ES-I3 (cell line): ENCODE results near the gene ISCA2.
"Not testable (repeated sequence)": the region's sequence is repeated elsewhere in the genome, so short reads cannot be mapped to it uniquely, and the experiment has no call there.

Experiments
- H3K36me3 ChIP-seq: 2 replicates; pipeline ENCODE4 v1.6.1; 2013; ENCODE audit warnings: mild to moderate bottlenecking, low read length, control low read depth, moderate library complexity; ENCODE audit not compliant: insufficient read depth
- H3K4me1 ChIP-seq: 2 replicates; pipeline ENCODE4 v1.6.1; 2013; ENCODE audit warnings: mild to moderate bottlenecking, control low read depth, low read length; ENCODE audit not compliant: insufficient read depth
- H3K9ac ChIP-seq: 2 replicates; pipeline ENCODE4 v1.6.1; 2013; ENCODE audit warnings: low read depth, mild to moderate bottlenecking, low read length, moderate library complexity
- H3K9me3 ChIP-seq: 2 replicates; pipeline ENCODE4 v1.6.1; 2013; ENCODE audit warnings: mild to moderate bottlenecking, low read length, moderate library complexity; ENCODE audit not compliant: control insufficient read depth, insufficient read depth

Gene ISCA2

DNA sequence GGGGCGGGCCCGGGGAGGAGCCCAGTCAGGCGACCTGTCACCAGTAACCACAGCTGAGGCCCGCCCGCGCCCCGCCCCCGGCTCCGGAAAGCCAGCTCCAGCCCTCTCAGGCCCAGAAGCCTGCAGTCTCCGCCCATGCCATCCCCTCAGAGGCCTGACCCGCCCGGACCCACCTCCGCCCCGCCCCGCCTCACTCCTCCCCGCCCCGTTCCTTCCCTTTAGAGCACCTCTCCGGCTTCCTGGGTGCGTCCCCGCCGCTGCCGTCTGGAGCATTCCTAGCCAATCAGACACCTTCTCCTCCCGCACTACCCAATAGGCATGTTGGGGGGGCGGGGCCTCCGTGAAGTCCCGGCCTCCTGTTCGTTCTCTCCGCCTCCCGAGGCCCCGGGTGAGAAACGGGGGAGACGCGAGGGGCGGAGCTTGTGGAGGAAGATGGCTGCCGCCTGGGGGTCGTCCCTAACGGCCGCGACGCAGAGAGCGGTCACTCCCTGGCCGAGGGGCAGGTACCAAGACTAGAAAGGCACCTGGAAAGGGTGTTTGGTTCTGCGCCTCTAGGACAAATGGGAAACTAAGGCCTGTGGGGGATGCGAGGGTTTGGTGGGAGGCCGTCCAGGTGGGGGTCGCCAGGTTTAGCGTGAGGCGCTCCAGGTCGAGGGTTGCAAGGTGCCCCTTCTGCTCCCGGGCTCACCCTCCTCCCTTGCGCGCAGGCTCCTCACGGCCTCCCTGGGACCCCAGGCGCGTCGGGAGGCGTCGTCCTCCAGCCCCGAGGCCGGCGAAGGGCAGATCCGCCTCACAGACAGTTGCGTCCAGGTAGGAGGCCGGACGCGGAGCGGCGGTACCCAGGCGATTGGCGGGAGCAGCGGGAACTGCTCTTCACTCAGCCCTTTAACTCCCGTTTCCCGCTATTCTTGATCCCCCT, at the start of gene ISCA2:
Gene ISCA2 (plus strand): TSS at position 423 of the 919 bp plus-strand sequence. CDS start 10 bp downstream, at position 433.
- peaks cover 5% of the 10 kb centered on the region for H3K36me3 ChIP-seq
- peak within 1 kb of the TSS; percentile 89 for H3K9ac ChIP-seq
- peaks cover 8% of the 10 kb centered on the region for H3K4me1 ChIP-seq
- no peaks in the 10 kb centered on the region for H3K9me3 ChIP-seq

DNA sequence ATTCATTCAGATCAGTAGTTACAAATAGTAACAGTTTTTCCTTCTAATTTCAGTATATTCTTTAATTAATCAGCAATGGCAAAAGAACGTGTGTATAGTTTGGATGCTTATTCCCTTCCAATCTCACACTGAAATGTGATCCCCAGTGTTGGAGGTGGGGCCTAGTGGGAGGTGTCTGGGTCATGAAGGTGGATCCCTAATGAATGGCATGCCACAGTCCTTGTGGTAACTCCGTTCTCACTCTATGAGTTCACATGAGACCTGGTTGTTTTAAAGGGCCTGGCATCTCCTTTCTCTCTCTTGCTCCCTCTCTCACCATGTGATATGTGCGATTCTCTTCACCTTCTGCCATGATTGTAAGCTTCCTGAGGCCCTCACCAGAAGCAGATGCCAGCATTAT, 48.7 kb upstream of the ISCA2 start:
- no peaks in the 10 kb centered on the region for H3K4me1 ChIP-seq
- no peaks in the 10 kb centered on the region for H3K36me3 ChIP-seq
- no peaks in the 10 kb centered on the region for H3K9me3 ChIP-seq
- no peak overlapping the region for H3K9ac ChIP-seq

- H3K9ac ChIP-seq, H3K36me3 ChIP-seq, H3K4me1 ChIP-seq, H3K9me3 ChIP-seq: not testable (repeated sequence)
Measured at GRCh38 chr14:74454397-74454796, 39.2 kb upstream of the ISCA2 start.

- H3K4me1 ChIP-seq: peaks cover 3% of the 10 kb centered on the region; the same call in 1 of the 2 replicates
- no peaks in the 10 kb centered on the region for H3K36me3 ChIP-seq
- no peak overlapping the region for H3K9ac ChIP-seq
- H3K9me3 ChIP-seq: no peaks in the 10 kb centered on the region; the same call in 1 of the 2 replicates
Measured at GRCh38 chr14:74456684-74457564, 36.6 kb upstream of the ISCA2 start.

GRCh38 chr14:74457565-74457895, 36.0 kb upstream of the ISCA2 start:
- Histone ChIP-seq H3K36me3 (no peaks in the 10 kb centered on the region), H3K4me1 (peaks cover 3% of the 10 kb centered on the region; the same call in 1 of the 2 replicates), H3K9me3 (no peaks in the 10 kb centered on the region; the same call in 1 of the 2 replicates), H3K9ac (no peak overlapping the region)

DNA sequence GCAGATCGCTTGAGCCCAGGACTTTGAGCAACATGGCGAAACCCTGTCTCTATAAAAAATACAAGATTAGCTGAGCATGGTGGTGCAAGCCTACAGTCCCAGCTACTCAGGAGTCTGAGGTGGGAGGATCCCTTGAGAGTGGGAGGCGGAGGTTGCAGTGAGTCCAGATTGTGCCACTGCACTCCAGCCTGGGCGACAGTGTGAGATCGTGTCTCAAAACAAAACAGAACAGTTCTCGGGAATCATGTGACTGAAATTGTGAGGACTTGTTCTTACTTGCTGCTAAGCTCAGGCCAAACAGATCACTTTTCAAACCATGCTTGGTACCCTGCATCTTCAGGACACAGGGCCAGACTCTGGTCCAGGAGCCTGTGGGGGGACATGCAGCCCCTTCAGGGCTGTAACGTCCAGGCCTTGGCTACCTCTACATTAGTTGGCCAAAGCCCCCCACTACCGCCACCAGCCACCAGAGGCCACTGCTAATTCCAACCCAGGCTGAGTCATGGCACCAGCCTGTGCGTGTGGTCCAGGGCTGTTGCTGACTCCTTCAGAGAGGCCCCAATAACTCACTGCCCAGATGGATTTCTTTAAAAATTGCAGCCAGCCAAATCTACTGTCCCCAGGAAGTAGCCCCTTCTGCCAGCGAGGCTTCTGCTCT, 34.1 kb upstream of the ISCA2 start:
- H3K9me3 ChIP-seq: no peaks in the 10 kb centered on the region
- H3K4me1 ChIP-seq: peaks cover 3% of the 10 kb centered on the region; the same call in 1 of the 2 replicates
- no peak overlapping the region for H3K9ac ChIP-seq
- no peaks in the 10 kb centered on the region for H3K36me3 ChIP-seq

DNA sequence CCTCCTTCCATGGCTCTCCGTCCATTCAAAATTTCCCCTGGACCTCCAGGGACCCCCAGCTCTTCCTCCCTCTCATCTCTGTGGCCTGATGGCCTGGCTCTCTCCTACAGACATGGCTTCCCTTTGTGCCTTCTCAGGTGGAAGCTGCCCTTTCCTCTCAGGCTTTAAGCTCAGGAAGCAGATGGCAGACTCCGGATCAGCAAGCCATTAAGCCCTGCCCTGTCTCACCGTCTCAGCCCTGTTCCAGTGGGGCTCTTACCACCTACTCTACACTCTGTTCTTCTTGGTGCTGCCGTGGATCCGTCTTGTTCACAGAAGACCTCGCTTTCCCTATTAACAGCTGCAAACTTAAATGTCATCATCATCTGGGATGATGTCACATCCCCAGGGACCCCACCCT, 33.6 kb upstream of the ISCA2 start:
- Histone ChIP-seq H3K4me1 (peaks cover 3% of the 10 kb centered on the region; the same call in 1 of the 2 replicates), H3K36me3 (no peaks in the 10 kb centered on the region), H3K9me3 (no peaks in the 10 kb centered on the region), H3K9ac (no peak overlapping the region)

DNA sequence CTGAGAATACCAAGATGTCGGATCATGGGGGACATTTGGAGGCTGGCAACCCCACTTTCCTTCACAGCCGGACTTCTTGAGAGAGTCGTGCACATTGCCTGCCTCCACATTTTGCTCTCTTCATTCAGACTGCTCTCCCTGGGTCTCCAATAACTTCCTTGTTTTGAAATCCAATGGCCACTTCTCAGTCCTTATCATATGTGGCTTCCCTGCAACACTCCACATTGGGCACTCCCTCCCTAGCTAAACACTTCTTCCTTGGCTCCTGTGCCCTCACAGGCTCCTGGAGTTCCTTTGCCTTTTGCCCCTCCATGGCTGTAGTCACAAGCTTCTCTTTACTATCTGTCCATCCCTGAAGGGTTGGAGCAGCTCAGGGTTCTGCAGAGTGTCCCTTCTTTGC, 30.6 kb upstream of the ISCA2 start:
- Histone ChIP-seq H3K9ac (no peak overlapping the region), H3K4me1 (peaks cover 3% of the 10 kb centered on the region; the same call in 1 of the 2 replicates), H3K9me3 (no peaks in the 10 kb centered on the region), H3K36me3 (no peaks in the 10 kb centered on the region)

- no peak overlapping the region for H3K9ac ChIP-seq
Measured at GRCh38 chr14:74463697-74464096, 29.9 kb upstream of the ISCA2 start.

GRCh38 chr14:74464785-74465184, 28.8 kb upstream of the ISCA2 start:
- no peaks in the 10 kb centered on the region for H3K9me3 ChIP-seq
- no peak overlapping the region for H3K9ac ChIP-seq
- H3K36me3 ChIP-seq: no peaks in the 10 kb centered on the region
- peaks cover 1% of the 10 kb centered on the region; the same call in 1 of the 2 replicates for H3K4me1 ChIP-seq

More at GRCh38 chr14:74463697-74464096, 29.9 kb upstream of the ISCA2 start:
- peaks cover 3% of the 10 kb centered on the region; the same call in 1 of the 2 replicates for H3K4me1 ChIP-seq
- no peaks in the 10 kb centered on the region for H3K36me3 ChIP-seq
- no peaks in the 10 kb centered on the region for H3K9me3 ChIP-seq

- Histone ChIP-seq H3K9ac (no peak overlapping the region), H3K36me3 (no peaks in the 10 kb centered on the region), H3K9me3 (no peaks in the 10 kb centered on the region), H3K4me1 (no peaks in the 10 kb centered on the region)
Measured at GRCh38 chr14:74465335-74465734, 28.2 kb upstream of the ISCA2 start.

- no peaks in the 10 kb centered on the region for H3K4me1 ChIP-seq
- H3K9ac ChIP-seq: no peak overlapping the region
- no peaks in the 10 kb centered on the region; the same call in 1 of the 2 replicates for H3K36me3 ChIP-seq
- H3K9me3 ChIP-seq: no peaks in the 10 kb centered on the region
Measured at GRCh38 chr14:74468513-74468912, 25.1 kb upstream of the ISCA2 start.

GRCh38 chr14:74469548-74470518, 23.7 kb upstream of the ISCA2 start:
- no peaks in the 10 kb centered on the region for H3K4me1 ChIP-seq
- peaks cover 3% of the 10 kb centered on the region; the same call in 1 of the 2 replicates for H3K36me3 ChIP-seq
- H3K9me3 ChIP-seq: no peaks in the 10 kb centered on the region
- no peak overlapping the region for H3K9ac ChIP-seq
